ENCODE results near the gene SEC31B.

DNA sequence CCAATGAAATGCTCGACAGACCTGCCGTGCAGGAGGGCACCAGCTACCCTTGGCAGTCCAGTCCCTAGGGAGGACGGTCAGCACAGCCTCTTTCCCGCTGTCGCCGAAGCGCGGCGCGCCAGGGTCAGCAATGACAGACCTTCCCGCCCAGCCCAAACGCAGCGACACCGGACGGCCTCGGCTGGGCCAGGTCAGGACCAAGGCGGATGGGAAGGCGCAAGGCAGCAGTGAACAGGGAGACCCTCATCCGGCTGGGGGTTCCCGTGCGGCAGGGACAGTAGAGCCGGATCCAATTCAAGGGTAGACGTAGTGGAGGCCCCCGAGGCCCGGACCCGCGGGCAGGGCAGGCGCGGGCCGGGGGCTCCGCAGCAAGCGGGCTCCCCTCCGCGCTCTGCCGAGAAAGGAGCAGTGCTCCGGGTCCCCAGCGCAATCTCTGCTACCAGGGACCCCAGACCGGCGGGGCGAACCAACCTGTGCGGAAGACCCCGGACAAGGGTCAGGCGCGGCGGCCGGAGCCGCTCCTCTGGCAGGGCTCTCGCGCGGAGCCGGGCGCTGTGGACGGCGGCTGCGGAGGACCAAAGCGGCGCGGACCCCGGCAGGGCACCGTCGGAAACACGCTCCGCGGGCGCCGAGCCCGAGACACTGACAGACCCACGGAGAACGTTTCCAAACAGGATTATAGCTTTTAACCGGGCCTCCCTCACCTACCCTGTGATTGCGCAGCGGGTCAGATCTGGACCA lies at the start of gene SEC31B:
- TF ChIP-seq CTCF (conservative IDR thresholded peaks at IDR 0.05 in 1 of 2, IDR thresholded peaks at IDR 0.05 in 1 of 2; ENCODE audit: extremely low read depth in 1 of 2, insufficient read depth in 1 of 2, low read depth in 1 of 2, low read length in 2 of 2), result no peak
- no peak for TF ChIP-seq EZH2 (IDR thresholded peaks at IDR 0.05; ENCODE audit: borderline replicate concordance, low read length)

All from mammary epithelial cell (primary cell).